Activated CD8-positive, alpha-beta memory T cell treated with anti-CD3 and anti-CD28 coated beads, Interleukin-2, amount 50 U/mL, for 1 hour (primary cell): ENCODE results near the gene LMOD1.
"Not testable (repeated sequence)": the region's sequence is repeated elsewhere in the genome, so short reads cannot be mapped to it uniquely, and the experiment has no call there.

Source experiments
- DNase-seq: peaks from one replicate; pipeline ENCODE4 v3.0.0-alpha.2; 2020; ENCODE audit errors: extremely low read depth

The LMOD1 gene

DNA sequence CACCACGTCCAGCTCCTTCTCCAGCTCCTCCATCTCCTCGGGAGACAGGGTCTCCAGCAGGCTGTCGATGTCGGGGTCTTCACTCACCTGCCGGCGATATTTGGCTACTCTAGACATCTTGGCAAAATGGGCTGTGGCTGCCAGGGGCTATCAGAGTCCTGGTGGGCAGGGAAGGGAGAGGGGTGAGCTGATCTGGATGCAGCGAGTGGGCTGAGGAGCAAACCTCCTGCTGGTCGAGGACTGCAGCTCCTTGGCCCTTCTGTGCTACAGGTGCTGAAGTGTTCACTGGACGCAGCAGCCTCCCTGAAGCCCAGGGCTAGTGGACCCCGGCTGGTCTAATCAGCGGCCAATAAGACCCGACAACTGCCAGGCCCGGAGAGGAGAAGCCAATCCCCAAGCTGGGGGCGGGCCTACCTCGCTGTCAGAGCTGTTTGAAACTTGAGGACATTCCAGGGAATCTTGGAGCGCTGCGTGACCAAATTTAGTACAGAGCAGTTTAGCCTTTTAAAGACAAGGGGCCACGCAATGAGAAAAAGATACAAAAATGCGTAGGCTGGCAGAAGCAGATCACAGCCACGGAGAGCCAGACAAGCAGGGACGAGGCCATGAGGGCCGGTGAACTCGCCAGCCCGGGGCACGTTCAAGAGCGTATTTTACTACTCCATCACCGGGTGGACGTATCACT, at the start of gene LMOD1:
Gene LMOD1, minus strand, starts transcription at position 325 of the 685 bp plus-strand sequence. Its CDS starts 208 bp downstream, at position 117.
- DNase-seq = no peak

DNA sequence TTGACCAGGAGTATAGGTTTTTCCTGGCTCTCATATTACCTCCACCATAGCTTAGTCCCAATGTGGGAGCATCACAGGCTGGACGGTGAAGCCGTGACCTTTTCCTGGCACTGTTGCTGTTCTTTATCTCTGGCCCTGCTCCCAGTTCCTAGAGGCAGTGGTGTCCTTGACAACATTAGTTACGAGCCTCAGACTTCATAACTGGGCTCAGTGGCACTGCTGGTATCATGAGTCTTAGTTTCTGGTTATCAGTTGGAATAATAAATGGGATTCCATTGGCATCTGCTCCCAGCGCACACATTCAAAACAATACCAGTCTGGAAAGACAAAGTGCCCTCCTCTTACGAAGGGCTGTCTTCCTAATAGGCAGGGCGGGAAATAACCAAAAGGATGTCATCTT, 44.1 kb upstream of the LMOD1 start:
- DNase-seq = no peak

DNA sequence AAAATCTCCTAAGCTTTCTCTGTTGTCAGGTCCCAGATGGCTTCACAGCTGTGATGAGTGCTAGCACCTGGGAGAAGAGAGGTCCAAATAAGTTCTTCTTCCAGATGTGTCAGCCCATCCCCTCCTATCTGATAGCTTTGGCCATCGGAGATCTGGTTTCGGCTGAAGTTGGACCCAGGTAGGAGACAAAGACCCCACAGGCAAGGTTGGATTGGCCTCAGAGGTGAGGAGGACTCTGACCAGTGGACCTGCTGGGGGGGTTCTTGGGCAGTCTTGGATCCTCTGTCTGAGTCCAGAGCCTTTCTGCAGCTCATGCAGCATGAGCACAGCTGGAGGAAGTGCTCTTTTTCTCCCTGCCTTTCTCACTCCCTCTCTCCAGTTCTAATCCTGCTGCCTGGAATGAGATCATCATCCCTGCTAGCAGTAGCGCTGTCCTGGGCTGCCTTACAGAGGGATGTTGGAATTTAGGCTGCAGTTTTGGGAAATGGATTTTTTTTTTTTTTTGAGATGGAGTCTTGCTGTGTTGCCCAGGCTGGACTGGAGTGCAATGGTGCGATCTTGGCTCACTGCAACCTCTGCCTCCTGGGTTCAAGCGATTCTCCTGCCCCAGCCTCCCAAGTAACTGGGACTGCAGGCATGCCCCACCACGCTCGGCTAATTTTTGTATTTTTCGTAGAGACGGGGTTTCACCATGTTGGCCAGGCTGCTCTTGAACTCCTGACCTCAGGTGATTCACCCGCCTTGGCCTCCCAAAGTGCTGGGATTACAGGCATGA, 43.2 kb upstream of the LMOD1 start:
- DNase-seq = no peak

DNA sequence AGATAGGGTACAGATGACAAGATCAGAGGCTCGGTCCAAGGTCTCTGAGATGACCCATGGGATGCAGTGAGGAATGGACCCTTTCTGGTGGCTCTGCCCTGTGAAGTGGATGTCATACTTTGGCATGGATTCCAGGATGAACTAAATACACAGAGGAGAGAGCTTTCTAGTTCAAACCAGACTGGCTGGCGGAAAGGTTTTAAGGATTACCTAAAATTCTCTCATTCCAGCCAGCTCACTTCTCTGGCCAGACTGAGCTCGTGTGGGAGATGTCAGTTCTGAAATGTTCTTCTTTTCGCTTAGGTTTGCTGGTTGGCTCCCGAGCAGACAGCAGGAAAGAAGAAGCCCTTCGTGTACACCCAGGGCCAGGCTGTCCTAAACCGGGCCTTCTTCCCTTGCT, 42.3 kb upstream of the LMOD1 start:
- DNase-seq = no peak

DNA sequence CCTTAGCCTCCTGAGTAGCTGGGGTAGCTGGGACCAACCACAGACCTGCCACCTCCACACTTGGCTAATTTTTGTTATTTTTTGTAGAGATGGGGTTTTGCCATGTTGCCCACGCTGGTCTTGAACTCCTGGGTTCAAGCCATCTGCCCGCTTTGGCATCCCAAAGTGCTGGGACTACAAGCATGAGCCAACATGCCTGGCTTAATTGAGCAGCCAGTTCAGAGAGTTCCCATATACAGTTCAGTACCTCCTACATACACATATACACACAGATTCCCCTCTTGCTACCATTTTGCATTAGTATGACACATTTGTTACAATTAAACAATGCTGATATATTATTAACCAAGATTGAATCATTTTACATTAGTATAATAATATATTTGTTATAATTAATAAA, 39.0 kb upstream of the LMOD1 start:
- DNase-seq = no peak

DNA sequence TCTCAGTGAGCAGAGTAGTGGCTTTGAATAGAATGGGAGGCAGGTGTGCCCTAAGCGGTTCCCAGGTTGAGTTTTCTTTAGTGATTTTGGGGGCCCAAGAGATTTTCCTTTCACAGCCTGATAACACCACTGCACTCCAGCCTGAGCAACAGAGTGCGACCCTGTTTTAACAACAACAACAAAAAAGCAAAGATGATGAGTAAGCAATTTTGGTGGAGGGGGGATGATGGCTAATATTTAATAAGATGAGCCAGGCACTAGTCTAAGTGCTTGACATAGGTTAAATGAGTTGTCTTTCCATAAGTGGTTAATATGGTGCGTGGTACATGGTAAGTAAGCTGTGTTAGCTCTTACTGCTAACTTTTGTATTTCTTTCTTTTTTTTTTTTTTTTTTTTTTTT, 38.1 kb upstream of the LMOD1 start:
- no peak for DNase-seq

DNA sequence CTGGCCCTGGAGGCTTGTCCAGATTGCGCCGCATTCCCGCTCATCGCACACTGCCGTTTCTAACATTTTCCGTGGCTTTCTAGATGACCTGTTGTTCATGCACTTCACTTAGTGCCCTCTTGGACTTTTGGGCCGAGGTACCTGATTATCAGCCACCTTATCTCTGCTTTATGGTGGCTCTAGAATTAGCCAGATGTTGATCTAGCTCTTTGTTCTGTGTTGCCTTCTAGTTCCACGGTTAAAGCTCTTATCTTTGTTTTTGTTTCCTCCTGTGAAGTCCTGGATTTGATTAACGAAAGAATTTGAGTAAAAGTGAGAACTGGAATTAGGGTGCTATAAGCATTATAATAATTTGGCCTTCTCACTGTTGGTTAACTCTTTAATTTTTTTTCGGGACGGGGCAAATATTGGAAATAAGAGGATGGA, 37.0 kb upstream of the LMOD1 start:
- no peak for DNase-seq

DNA sequence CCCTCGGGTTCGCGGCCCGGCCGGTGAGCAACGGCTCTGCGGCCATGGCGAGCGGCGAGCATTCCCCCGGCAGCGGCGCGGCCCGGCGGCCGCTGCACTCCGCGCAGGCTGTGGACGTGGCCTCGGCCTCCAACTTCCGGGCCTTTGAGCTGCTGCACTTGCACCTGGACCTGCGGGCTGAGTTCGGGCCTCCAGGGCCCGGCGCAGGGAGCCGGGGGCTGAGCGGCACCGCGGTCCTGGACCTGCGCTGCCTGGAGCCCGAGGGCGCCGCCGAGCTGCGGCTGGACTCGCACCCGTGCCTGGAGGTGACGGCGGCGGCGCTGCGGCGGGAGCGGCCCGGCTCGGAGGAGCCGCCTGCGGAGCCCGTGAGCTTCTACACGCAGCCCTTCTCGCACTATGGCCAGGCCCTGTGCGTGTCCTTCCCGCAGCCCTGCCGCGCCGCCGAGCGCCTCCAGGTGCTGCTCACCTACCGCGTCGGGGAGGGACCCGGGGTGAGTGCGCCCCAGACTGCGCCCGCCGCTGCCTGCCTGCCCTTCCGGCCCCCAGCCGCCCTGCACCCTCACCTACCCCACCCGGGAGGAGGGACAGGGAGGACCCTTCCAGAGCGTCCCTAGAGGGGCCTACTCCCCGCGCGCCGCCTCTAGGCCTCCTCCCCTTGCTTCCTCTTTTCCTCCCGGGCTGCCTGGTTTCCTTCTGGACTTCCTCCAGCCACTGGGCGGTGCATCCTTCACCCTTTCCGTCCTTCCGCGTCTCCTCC, 36.5 kb upstream of the LMOD1 start, which contains the start of gene RNPEP:
Gene RNPEP, plus strand, starts transcription at position 26 of the 757 bp plus-strand sequence. Its CDS starts 19 bp downstream, at position 45.
- peak; percentile 14 for DNase-seq

DNA sequence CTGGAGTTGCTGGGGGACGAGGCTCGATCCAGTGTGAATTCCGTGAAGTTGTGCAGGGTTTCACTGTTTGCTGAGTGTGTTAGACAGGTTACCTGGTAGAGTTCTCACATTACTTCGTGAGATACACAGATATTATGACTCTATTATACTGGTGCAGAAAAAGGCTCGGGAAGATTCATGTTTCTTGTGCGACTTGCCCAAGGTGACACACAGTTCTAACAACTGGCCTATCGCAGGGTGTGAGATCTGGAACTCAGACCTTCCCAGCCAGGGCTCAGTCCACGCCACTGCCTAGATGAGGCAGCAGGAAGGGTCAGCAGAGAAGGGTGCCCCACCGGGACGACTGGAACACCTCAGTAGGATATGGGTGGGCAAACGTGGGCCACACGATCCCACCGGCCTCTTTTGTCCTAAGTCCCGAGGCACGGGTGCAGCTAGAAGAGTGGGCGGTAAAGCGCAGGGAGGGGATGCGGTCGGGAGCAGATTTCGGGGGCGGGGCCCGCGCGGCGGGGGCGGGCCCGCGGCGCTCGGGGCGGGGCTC, 35.8 kb upstream of the LMOD1 start:
- peak; percentile 10 for DNase-seq

DNA sequence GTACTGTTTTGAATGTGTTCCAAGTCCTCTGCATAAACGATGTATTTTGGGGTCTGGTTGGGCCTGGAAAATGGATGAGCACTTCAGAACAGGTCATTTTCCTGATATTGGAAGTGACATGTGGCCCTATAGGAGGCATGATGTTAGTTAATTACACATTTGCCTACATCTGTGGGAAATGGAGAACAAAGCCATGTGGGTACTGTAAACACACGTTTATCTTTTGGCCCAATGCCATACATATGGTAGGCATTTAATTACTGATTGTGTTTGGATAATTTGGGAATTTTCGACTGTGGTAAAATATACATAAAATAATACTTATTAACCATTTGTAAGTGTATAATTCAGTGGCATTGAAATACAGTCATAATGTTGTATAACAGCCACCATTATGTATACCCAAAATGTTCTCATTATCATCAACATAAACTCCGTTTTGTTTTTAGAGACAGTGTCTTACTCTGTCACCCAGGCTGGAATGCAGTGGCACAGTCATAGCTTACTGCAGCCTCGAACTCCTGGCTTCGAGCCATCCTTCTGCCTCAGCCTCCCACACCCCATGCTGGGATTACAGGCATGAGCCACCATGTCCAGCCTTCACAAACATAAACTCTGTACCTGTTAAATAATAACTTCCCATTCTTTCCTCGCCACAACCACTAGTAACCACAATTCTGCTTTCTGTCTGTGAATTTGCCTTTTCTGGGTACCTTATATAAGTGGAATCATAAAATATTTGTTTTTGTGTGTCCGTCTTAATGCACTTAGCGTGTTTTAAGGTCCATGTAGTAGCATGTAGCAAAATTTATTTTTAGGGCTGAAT, 24.2 kb upstream of the LMOD1 start:
- no peak for DNase-seq

DNA sequence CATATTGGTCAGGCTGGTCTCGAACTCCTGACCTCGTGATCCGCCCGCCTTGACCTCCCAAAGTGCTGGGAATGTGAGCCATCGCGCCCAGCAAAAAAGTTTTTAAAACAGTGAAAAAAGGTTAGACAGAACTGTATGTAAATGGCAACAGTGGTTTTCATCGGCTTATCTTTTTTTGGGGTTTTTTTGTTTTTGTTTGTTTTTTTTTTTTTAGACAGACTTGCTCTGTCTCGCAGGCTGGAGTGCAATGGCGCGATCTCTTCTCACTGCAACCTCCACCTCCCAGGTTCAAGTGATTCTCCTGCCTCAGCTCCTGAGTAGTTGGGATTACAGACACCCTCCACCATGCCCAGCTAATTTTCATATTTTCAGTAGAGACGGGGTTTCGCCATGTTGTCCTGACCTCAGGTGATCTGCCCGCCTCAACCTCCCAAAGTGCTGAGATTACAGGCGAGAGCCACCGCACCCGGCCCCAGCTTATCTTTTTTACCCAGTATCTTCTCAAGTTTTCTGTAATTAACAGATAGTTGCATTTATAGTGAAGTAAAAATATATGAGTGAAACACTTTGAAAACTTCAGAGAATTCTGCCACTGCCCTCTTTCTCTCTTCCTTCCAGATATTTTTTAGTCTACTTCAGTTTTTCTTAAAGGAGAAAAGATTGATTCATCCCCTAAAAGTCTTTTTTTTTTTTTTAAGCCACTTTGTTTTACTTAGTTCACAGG, 22.0 kb upstream of the LMOD1 start:
- no peak for DNase-seq

DNA sequence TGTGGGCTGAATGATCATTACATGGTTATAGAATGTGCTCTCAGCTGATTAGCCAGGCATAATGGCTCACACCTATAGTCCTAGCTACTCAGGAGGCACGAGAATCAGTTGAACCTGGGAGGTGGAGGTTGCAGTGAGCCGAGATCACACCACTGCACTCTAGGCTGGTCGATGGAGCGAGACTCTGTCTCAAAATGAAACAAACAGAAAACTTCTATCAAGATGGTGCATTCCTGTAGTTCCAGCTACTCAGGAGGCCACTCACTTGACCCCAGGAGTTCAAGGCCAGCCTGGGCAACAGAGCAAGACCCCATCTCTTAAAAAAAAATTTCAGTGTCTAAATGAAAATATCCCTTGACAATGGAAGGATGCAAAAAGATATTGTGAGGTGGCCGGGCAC, 19.8 kb upstream of the LMOD1 start:
- DNase-seq = no peak

DNA sequence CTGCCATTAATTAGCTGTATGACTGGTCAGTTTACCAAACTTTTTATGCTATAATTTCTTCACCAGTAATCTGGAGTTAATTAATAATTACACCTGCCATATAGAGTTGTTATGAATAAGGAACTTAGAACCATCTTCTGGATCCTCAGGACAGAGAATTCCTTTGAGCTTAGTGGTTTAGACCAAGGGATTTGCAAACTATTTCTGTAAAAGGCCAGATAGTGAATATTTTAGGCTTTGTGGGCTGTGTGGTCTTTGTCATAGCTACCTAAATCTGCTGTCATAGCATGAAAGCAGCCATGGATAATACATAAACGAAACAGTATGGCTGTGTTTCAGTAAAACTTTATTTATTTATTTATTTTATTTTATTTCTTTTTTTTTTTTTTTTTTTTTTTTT, 17.9 kb upstream of the LMOD1 start:
- no peak for DNase-seq

DNA sequence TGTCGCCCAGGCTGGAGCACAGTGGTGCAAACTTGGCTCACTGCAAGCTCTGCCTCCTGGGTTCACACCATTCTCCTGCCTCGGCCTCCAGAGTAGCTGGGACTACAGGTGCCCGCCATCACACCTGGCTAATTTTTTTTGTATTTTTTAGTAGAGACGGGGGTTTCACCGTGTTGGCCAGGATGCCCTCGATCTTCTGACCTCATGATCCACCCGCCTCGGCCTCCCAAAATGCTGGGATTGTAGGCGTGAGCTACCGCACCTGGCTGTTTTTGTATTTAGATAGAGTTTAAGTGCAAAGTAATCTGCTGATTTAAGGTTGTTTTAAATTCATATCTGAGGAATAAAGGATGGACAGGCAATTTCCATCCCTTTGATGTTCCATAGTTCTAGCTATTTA, 16.0 kb upstream of the LMOD1 start:
- not testable (repeated sequence) for DNase-seq

DNA sequence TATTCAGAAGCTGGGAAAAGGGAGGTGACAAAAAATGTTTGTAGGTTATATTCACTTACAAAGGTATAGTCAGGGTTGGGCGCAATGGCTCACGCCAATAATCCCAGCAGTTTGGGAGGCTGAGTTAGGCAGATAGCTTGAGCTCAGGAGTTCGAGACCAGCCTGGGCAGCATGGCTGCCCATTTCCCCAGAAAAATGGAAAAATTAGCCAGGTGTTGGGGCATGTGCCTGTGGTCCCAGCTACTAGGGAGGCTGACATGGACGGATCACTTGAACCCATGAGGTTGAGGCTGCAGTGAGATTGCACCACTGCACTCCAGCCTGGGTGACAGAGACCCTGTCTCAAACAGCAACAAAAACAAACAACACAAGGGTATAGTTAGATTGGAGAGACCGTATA, 12.0 kb upstream of the LMOD1 start:
- no peak for DNase-seq

DNA sequence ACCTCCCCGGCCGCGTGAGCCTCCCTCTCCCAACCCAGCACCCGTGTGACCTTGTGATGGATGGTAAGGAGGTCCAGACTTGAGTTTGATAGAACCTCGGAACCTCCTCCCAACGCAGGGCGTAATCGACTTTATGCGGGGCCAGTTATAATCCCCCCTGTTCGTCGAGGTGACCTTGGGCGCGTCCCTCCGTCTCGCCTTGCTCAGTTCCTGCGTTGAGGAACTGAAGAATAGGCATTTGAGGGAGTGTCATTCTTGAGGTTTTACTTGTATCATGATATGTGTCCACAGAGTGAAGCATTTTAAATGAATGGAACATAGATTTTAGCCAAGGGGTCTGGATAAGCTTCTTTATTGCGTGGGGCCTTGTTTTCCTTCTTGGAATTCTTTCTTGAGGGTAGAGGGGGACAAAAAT, 9.4 kb upstream of the LMOD1 start:
- peak; percentile 8 for DNase-seq

DNA sequence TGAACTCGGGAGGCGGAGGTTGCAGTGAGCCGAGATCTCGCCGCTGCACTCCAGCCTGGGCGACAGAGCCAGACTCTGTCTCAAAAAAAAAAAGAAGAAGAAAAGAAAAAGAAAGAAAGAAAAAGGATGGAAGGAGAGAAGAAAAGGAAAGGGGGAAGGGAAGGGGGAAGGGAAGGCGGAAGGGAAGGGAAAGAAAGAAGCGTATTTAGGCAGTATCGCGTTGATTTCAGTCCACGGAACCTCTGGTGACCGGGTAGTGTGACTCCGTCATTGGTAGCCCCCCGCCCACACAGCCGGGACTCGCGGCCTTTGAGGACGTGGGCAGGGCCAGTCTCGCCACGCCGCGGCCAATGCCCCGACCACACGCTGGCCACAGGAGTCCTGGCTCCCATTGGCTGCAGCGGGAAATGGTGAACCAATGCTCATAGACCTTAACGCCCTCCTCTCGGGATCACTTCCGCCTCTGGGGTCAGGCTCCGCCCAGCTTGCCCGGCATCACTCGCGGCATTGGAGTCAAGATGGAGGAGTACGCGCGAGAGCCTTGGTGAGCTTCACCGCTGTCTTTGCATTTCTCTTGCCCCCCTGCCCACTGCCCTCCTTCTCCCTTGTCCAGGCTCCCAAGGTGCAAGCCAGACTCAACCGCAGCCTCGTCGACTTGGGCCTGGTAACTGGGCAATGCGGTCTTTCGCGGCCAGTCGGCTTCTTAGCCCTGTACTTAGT, 8.8 kb upstream of the LMOD1 start, which contains the start of gene TIMM17A:
Gene TIMM17A, plus strand, starts transcription at position 495 of the 720 bp plus-strand sequence. Its CDS starts 24 bp downstream, at position 519.
- DNase-seq = peak; percentile 77

DNA sequence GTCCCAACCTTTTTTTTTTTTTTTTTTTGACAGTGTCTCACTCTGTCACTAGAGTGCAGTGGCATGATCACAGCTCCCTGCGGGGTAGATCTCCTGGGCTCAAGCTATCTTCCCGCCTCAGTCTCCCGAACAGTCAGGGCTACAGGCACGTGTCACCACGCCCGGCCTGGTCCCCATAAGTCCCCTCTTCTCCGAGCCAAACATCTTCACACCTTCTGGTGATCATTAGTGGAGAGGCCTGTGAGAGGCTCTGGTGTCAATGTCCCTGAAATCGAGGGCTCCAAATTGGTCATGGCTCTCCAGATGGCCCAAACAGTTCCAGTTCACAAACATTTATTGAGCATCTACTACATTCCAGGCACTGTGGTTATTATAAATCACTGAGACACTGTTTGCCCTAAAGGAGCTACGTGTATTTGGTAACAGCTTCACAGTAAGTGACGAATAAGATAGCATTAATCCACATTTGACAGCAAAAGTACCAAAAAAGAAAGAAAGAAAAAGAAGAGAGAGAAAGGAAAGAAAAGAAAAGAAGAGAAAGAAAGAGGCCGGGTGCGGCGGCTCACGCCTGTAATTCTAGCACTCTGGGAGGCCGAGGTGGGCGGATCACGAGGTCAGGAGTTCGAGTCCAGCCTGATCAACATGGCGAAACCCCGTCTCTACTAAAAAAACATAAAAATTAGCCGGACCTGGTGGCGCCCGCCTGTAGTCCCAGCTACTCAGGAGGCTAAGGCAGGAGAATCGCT, 8.1 kb upstream of the LMOD1 start:
- DNase-seq = no peak

DNA sequence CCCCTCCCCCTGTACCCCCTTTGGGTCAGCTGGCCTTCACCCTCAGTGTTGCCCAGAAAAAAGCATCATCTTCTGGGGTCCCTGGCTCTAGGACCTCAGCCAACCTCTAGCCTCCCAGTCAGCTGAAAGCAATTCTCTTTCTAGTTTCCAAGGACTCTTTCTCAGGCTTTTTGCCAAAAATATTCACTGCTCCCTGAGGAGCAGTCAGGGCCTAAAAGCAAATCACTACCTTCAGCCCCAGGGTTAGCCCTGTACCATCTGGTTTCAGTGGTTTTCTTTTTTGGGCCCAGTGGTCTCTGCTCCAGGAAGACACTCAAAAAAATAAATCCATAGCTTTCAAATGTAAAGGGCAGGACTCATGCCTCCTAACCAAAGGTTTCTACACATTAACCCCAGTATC, 3.1 kb upstream of the LMOD1 start:
- no peak for DNase-seq
